ENCODE data around the gene MEDAG.

MEDAG gene

DNA sequence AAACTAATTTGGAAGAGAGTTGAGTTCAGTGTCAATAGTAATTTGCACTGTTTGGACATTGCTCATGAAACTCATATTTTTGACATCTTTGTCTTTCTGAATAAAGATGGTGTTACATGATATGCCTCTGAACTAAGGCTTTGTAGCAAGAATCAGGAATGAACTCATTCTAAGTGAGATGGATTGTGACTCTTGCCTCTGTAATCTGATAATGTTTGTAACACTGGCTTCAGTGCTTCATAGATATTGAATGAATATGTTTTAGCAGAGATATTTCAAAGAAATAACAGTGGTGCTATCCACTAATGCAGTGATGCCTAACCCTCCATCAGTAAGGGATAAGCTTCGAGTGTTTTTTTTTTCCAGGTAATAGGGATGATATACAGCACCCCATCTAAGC lies 59.3 kb downstream of the MEDAG start:
- Histone ChIP-seq H3K79me1 (replicated peaks; ENCODE audit: low read length, poor library complexity, severe bottlenecking) (no peaks in the 10 kb centered on the region), H3K14ac (ENCODE audit: low read length in 2 of 2) (no peak overlapping the region), H3K27me3 (ENCODE audit: control insufficient read depth in 1 of 2, insufficient read depth in 1 of 2, low read length in 2 of 2) (peaks cover 0 to 14% of the 10 kb centered on the region in 2 experiments), H2AFZ (ENCODE audit: low read depth, low read length) (no peak overlapping the region), H4K8ac (ENCODE audit: low read length) (no peak overlapping the region), H3K18ac (ENCODE audit: low read depth in 1 of 2, low read length in 2 of 2) (no peak overlapping the region), H3K9ac (ENCODE audit: low read length) (no peak overlapping the region), H2BK120ac (ENCODE audit: low read depth, low read length) (no peak overlapping the region), H2AK5ac (ENCODE audit: low read length, severe bottlenecking) (no peak overlapping the region), H2BK15ac (ENCODE audit: low read depth, poor library complexity, severe bottlenecking) (no peak overlapping the region), H3K4me3 (ENCODE audit: insufficient read depth in 1 of 2, low read depth in 1 of 2, low read length in 2 of 2) (no peak overlapping the region), H3K36me3 (ENCODE audit: control insufficient read depth in 1 of 2, insufficient read depth in 2 of 2, low read depth in 1 of 2, low read length in 2 of 2) (no peaks in the 10 kb centered on the region), H3K9me3 (ENCODE audit: control insufficient read depth, low read length) (peaks cover 3% of the 10 kb centered on the region), H3K27ac (ENCODE audit: low read length, poor library complexity, severe bottlenecking) (no peak overlapping the region), H4K91ac (ENCODE audit: low read length) (no peak overlapping the region), H3K4ac (ENCODE audit: low read depth in 1 of 2, low read length in 2 of 2) (no peak overlapping the region), H2BK12ac (ENCODE audit: low read length in 2 of 2) (no peak overlapping the region), H3K4me2 (ENCODE audit: low read length, poor library complexity, severe bottlenecking) (no peak overlapping the region), H3K4me1 (ENCODE audit: control insufficient read depth, insufficient read depth, low read depth, low read length) (peaks cover 3% of the 10 kb centered on the region), H2BK5ac (ENCODE audit: low read depth, low read length, poor library complexity, severe bottlenecking) (no peak overlapping the region), H3K23ac (ENCODE audit: low read length in 2 of 2) (no peak overlapping the region)
- WGBS: 100% methylated on average over 1 of the region's 1 CpG
- DNase-seq: no peak

DNA sequence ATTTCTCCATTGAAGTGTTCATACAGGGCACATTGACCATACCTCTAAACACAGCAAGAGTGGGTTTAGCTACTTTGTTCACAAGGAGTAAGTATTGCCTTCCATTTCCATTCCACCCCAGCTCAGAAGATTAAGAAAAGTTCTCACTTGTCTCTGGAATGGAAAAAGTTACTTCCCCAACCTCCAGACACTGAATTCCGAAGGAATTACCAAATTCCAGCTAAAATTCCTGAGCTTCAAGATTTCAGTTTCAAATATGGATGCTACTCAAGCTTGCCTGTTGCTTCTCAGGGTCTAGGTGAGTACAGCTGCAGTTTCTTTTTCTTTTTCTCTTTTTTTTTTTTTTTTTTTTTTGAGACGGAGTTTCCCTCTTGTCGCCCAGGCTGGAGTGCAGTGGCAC lies 60.0 kb downstream of the MEDAG start:
- Histone ChIP-seq H2BK15ac (ENCODE audit: low read depth, poor library complexity, severe bottlenecking) (no peak overlapping the region), H2BK120ac (ENCODE audit: low read depth, low read length) (no peak overlapping the region), H3K18ac (ENCODE audit: low read depth in 1 of 2, low read length in 2 of 2) (no peak overlapping the region), H3K14ac (ENCODE audit: low read length in 2 of 2) (no peak overlapping the region), H3K4me3 (ENCODE audit: insufficient read depth in 1 of 2, low read depth in 1 of 2, low read length in 2 of 2) (no peak overlapping the region), H3K23ac (ENCODE audit: low read length in 2 of 2) (no peak overlapping the region), H2AFZ (ENCODE audit: low read depth, low read length) (no peak overlapping the region), H3K36me3 (ENCODE audit: control insufficient read depth in 1 of 2, insufficient read depth in 2 of 2, low read depth in 1 of 2, low read length in 2 of 2) (no peaks in the 10 kb centered on the region), H3K27me3 (ENCODE audit: control insufficient read depth in 1 of 2, insufficient read depth in 1 of 2, low read length in 2 of 2) (peaks cover 0 to 11% of the 10 kb centered on the region in 2 experiments), H3K4me2 (ENCODE audit: low read length, poor library complexity, severe bottlenecking) (no peak overlapping the region), H4K91ac (ENCODE audit: low read length) (no peak overlapping the region), H2BK5ac (ENCODE audit: low read depth, low read length, poor library complexity, severe bottlenecking) (no peak overlapping the region), H3K4me1 (ENCODE audit: control insufficient read depth, insufficient read depth, low read depth, low read length) (peaks cover 3% of the 10 kb centered on the region), H4K8ac (ENCODE audit: low read length) (no peak overlapping the region), H3K9me3 (ENCODE audit: control insufficient read depth, low read length) (no peaks in the 10 kb centered on the region), H3K79me1 (replicated peaks; ENCODE audit: low read length, poor library complexity, severe bottlenecking) (no peaks in the 10 kb centered on the region), H2BK12ac (ENCODE audit: low read length in 2 of 2) (no peak overlapping the region), H3K9ac (ENCODE audit: low read length) (no peak overlapping the region), H3K27ac (ENCODE audit: low read length, poor library complexity, severe bottlenecking) (no peak overlapping the region), H2AK5ac (ENCODE audit: low read length, severe bottlenecking) (no peak overlapping the region), H3K4ac (ENCODE audit: low read depth in 1 of 2, low read length in 2 of 2) (no peak overlapping the region)
- no peak for DNase-seq
- 83% methylated on average over 3 of the region's 3 CpGs for WGBS

DNA sequence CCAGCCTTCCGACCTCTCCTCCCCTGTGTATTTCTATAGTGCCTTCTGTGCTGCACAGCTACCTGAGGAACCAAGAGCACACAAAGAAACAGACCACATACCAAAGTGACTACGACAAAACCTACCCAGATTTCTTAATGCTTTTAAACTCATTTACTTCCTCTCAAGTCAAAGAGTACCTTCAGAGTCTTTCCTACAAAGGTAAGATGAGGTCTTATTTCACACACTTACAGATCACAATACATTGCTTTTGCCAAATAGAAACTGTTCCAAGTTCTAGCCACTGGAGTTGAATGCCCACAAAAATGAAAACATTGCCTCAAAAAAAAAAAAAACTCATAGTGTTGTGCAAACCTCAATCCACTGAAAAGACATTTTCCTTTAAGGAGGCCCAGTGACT lies 62.8 kb downstream of the MEDAG start:
- no peak overlapping the region for H3K4me3 ChIP-seq (ENCODE audit: insufficient read depth in 1 of 2, low read depth in 1 of 2, low read length in 2 of 2)
- no peaks in the 10 kb centered on the region for H3K36me3 ChIP-seq (ENCODE audit: control insufficient read depth in 1 of 2, insufficient read depth in 2 of 2, low read depth in 1 of 2, low read length in 2 of 2)
- no peak overlapping the region for H3K9ac ChIP-seq (ENCODE audit: low read length)
- H2BK15ac ChIP-seq (ENCODE audit: low read depth, poor library complexity, severe bottlenecking): no peak overlapping the region
- H3K4ac ChIP-seq (ENCODE audit: low read depth in 1 of 2, low read length in 2 of 2): no peak overlapping the region
- no peak overlapping the region for H3K27ac ChIP-seq (ENCODE audit: low read length, poor library complexity, severe bottlenecking)
- no peak overlapping the region for H2BK120ac ChIP-seq (ENCODE audit: low read depth, low read length)
- H4K91ac ChIP-seq (ENCODE audit: low read length): no peak overlapping the region
- H2BK12ac ChIP-seq (ENCODE audit: low read length in 2 of 2): peak overlapping the region; percentile 38 to 59
- no peaks in the 10 kb centered on the region for H3K79me1 ChIP-seq (replicated peaks; ENCODE audit: low read length, poor library complexity, severe bottlenecking)
- H3K27me3 ChIP-seq (ENCODE audit: control insufficient read depth in 1 of 2, insufficient read depth in 1 of 2, low read length in 2 of 2): no peaks in the 10 kb centered on the region
- no peak overlapping the region for H3K4me2 ChIP-seq (ENCODE audit: low read length, poor library complexity, severe bottlenecking)
- H3K18ac ChIP-seq (ENCODE audit: low read depth in 1 of 2, low read length in 2 of 2): peak overlapping the region; percentile 37 to 84
- H2AK5ac ChIP-seq (ENCODE audit: low read length, severe bottlenecking): peak overlapping the region; percentile 17
- no peaks in the 10 kb centered on the region for H3K9me3 ChIP-seq (ENCODE audit: control insufficient read depth, low read length)
- H4K8ac ChIP-seq (ENCODE audit: low read length): no peak overlapping the region
- no peak overlapping the region for H3K14ac ChIP-seq (ENCODE audit: low read length in 2 of 2)
- peaks cover under 1% of the 10 kb centered on the region for H3K4me1 ChIP-seq (ENCODE audit: control insufficient read depth, insufficient read depth, low read depth, low read length)
- H2BK5ac ChIP-seq (ENCODE audit: low read depth, low read length, poor library complexity, severe bottlenecking): no peak overlapping the region
- WGBS: 92% methylated on average over 2 of the region's 2 CpGs
- no peak overlapping the region for H3K23ac ChIP-seq (ENCODE audit: low read length in 2 of 2)
- H2AFZ ChIP-seq (ENCODE audit: low read depth, low read length): no peak overlapping the region
- peak; percentile 64 for DNase-seq

- Histone ChIP-seq H3K36me3 (ENCODE audit: control insufficient read depth in 1 of 2, insufficient read depth in 2 of 2, low read depth in 1 of 2, low read length in 2 of 2) (no peaks in the 10 kb centered on the region), H4K91ac (ENCODE audit: low read length) (no peak overlapping the region), H3K14ac (ENCODE audit: low read length in 2 of 2) (no peak overlapping the region), H2AFZ (ENCODE audit: low read depth, low read length) (no peak overlapping the region), H3K4me2 (ENCODE audit: low read length, poor library complexity, severe bottlenecking) (no peak overlapping the region), H3K9ac (ENCODE audit: low read length) (no peak overlapping the region), H2BK5ac (ENCODE audit: low read depth, low read length, poor library complexity, severe bottlenecking) (no peak overlapping the region), H3K9me3 (ENCODE audit: control insufficient read depth, low read length) (no peaks in the 10 kb centered on the region), H2BK120ac (ENCODE audit: low read depth, low read length) (no peak overlapping the region), H3K4ac (ENCODE audit: low read depth in 1 of 2, low read length in 2 of 2) (no peak overlapping the region), H2BK15ac (ENCODE audit: low read depth, poor library complexity, severe bottlenecking) (no peak overlapping the region), H3K27me3 (ENCODE audit: control insufficient read depth in 1 of 2, insufficient read depth in 1 of 2, low read length in 2 of 2) (no peaks in the 10 kb centered on the region), H3K18ac (ENCODE audit: low read depth in 1 of 2, low read length in 2 of 2) (no peak overlapping the region), H2BK12ac (ENCODE audit: low read length in 2 of 2) (peak overlapping the region in 1 of 2 experiments; percentile 21), H3K27ac (ENCODE audit: low read length, poor library complexity, severe bottlenecking) (no peak overlapping the region), H3K79me1 (replicated peaks; ENCODE audit: low read length, poor library complexity, severe bottlenecking) (no peaks in the 10 kb centered on the region), H3K4me1 (ENCODE audit: control insufficient read depth, insufficient read depth, low read depth, low read length) (no peaks in the 10 kb centered on the region), H4K8ac (ENCODE audit: low read length) (no peak overlapping the region), H3K23ac (ENCODE audit: low read length in 2 of 2) (no peak overlapping the region), H2AK5ac (ENCODE audit: low read length, severe bottlenecking) (no peak overlapping the region), H3K4me3 (ENCODE audit: insufficient read depth in 1 of 2, low read depth in 1 of 2, low read length in 2 of 2) (no peak overlapping the region)
- DNase-seq: peak; percentile 64
- WGBS: no CpG with 5 or more reads among the region's 2 CpGs
Observed at GRCh38 chr13:30971575-30971974, 65.5 kb downstream of the MEDAG start.

Measured in mesenchymal stem cell (in vitro differentiated cells and primary cell).